Keratinocyte (primary cell): ENCODE measurements around the gene GAB2.

Experiments used
- EZH2 ChIP-seq: IDR thresholded peaks from one replicate; pipeline ENCODE4 v1.6.1; 2012; ENCODE audit warnings: inconsistent platforms, mild to moderate bottlenecking, low read length, moderate library complexity
- TF ChIP-seq, protein P1 (sequence below), 3 experiments: IDR thresholded peaks in 1 of 3; conservative IDR thresholded peaks in 1 of 3; optimal IDR thresholded peaks in 1 of 3; 2 replicates in 2 of 3; 3 replicates in 1 of 3; pipeline versions ENCODE3 to v1.5.1; 2011; ENCODE audit warnings: low read length in 3 of 3, mild to moderate bottlenecking in 3 of 3, moderate library complexity in 2 of 3, control low read depth in 1 of 3, inconsistent platforms in 1 of 3; ENCODE audit not compliant: insufficient read depth in 2 of 3; ENCODE audit errors: extremely low read depth in 1 of 3

DNA sequence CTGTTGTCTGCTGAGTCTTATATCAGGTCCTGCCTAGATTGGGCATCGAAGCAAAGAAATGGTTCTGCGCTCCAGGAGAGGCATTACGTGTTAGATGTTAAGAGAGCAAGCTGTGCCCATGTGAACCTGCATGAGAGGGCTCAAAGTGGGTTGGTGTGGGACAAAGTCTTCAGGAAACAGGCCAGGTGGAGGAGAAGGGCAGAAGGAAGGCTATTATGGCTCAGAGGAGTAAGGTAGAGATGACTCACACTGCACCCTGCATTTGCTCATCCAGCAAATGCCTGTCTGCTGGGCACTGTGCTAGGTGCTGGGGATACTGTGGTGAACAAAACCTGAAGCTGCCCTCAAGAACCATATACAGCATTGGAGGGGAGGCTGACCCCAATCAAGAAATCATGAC is 223.1 kb downstream of the GAB2 start:
- TF ChIP-seq, protein P1, sequence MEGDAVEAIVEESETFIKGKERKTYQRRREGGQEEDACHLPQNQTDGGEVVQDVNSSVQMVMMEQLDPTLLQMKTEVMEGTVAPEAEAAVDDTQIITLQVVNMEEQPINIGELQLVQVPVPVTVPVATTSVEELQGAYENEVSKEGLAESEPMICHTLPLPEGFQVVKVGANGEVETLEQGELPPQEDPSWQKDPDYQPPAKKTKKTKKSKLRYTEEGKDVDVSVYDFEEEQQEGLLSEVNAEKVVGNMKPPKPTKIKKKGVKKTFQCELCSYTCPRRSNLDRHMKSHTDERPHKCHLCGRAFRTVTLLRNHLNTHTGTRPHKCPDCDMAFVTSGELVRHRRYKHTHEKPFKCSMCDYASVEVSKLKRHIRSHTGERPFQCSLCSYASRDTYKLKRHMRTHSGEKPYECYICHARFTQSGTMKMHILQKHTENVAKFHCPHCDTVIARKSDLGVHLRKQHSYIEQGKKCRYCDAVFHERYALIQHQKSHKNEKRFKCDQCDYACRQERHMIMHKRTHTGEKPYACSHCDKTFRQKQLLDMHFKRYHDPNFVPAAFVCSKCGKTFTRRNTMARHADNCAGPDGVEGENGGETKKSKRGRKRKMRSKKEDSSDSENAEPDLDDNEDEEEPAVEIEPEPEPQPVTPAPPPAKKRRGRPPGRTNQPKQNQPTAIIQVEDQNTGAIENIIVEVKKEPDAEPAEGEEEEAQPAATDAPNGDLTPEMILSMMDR (optimal IDR thresholded peaks at IDR 0.05 in 1 of 3, IDR thresholded peaks at IDR 0.05 in 1 of 3, conservative IDR thresholded peaks at IDR 0.05 in 1 of 3; ENCODE audit: extremely low read depth in 1 of 3, insufficient read depth in 2 of 3, low read length in 3 of 3): no peak
- no peak for TF ChIP-seq EZH2
